HG02623 (cell line): ENCODE measurements around the gene S100A16.
A peak's percentile ranks its signal among the peaks of the same experiment; 100 is the strongest.
"Not testable (repeated sequence)": the region's sequence is repeated elsewhere in the genome, so short reads cannot be mapped to it uniquely, and the experiment has no call there.

ENCODE experiments used
- ATAC-seq: cut with Tn5 transposase; IDR thresholded peaks from one replicate; pipeline ENCODE4 v1.9.1; 2021; ENCODE audit warnings: moderate library complexity; ENCODE audit not compliant: unreplicated experiment

S100A16 gene

GRCh38 chr1:153588033-153588432 lies 24.9 kb downstream of the S100A16 start:
- ATAC-seq: not testable (repeated sequence)

- no peak for ATAC-seq
Observed at GRCh38 chr1:153587314-153587713, 25.6 kb downstream of the S100A16 start.

DNA sequence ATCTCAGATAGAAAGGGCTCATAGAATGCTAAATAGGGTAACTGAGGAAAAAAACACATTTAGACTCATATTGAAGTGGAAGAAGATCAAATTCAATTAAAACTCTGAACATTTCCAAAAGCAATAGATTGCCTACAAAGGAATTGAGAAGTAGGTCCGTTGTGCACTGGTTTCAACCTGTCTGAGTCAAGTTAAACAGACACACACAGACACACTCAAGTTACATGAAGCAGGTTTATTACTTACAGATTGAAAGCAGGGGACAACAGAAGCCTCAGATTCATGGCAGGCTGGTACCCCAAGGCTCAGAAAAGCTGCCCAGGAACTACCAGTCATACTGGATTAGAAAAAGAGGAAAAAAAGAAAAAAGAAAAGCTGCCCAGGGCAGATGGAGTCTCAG lies 26.6 kb downstream of the S100A16 start:
- ATAC-seq: no peak

DNA sequence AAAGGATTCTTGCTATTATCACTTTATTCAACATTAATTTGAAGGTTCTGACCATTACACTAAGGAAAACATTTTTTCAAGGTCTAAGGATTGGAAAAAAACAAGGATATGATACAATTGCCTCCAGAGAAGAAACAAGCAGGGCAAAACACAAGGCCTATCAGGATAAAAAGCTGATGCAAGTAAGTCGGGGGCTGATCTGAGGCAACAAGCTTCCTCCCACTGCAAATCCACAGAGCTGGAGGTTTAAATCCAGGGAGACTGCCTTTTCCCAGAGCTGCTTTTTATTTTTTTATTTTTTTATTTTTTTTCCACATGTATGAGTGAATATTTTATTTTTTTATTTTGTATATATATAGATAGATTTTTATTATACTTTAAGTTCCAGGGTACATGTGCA lies 27.9 kb downstream of the S100A16 start:
- no peak for ATAC-seq

- ATAC-seq: no peak
Observed at GRCh38 chr1:153583976-153584375, 29.0 kb downstream of the S100A16 start.

DNA sequence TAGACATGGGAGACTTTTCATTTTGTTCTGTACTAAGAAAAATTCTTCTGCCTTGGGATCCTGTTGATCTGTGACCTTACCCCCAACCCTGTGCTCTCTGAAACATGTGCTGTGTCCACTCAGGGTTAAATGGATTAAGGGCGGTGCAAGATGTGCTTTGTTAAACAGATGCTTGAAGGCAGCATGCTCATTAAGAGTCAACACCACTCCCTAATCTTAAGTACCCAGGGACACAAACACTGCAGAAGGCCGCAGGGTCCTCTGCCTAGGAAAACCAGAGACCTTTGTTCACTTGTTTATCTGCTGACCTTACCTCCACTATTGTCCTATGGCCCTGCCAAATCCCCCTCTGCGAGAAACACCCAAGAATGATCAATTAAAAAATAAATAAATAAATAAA lies 29.4 kb downstream of the S100A16 start:
- ATAC-seq: not testable (repeated sequence)

DNA sequence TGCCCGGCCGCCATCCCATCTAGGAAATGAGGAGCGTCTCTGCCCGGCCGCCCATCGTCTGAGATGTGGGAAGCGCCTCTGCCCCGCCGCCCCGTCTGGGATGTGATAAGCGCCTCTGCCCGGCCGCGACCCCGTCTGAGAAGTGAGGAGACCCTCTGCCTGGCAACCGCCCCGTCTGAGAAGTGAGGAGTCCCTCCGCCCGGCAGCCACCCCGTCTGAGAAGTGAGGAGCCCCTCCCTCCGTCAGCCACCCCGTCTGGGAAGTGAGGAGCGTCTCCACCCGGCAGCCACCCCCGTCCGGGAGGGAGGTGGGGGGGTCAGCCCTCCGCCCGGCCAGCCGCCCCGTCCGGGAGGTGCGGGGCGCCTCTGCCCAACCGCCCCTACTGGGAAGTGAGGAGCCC lies 30.1 kb downstream of the S100A16 start:
- ATAC-seq: not testable (repeated sequence)

DNA sequence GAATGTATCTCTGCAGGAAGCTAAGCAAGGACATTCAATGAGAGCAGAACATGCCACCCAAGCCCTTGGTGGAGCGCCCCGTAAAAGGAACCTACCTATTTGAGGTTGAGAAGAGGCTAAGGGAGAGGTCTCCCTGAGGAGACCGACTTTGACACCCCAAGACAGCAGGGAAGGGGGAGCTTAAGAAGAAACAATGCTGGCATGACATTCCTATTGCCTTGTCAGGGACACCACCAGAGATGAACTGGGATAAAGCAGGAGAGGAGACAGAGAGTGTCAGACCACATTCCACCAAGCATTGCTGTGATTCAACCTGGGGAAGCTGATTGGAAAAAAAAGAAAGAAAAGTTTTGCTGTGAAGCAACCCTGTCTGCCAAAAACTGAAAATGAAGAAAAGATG lies 34.0 kb downstream of the S100A16 start:
- ATAC-seq: no peak

- no peak for ATAC-seq
Observed at GRCh38 chr1:153578490-153578889, 34.4 kb downstream of the S100A16 start.

DNA sequence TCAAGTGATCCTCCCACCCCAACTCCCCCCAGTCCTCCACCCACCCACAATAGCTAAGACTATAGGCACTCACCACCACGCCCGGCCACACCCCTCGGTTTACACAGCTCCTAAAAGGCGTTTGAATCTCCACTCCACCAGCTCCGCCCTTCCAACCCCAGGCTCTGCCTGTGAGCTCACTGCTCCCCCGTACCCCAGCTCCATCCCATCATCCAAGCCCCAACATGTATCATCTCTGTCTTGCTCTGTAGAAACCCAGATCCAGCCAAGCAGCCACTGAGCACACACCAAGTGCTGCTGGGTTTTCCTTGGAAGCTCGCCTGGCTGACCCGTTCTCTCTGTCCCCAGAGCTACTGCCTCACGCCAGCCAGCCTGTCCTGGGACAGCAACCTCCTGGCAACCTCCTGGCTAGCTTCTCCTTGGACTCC lies 35.3 kb downstream of the S100A16 start:
- ATAC-seq: no peak

DNA sequence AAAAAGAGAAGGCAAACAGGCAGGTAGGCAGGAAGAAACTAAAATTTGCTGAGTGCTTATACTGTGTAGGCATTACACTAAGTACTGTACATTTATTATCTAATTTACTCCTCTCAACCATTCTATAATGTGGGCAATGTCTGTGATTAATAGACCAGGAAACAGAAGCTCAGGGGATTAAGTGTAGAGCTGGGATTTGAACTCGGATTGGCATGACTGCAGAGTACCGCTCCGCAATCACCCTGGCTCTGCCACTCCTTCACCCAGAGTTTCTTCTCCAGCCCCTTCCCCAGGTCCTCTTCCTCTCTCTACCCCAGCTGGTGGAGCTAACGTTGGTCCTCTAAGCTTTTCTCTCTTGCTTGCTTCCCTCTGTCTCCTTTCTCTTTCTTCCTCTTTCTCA lies 35.8 kb downstream of the S100A16 start:
- ATAC-seq: no peak

DNA sequence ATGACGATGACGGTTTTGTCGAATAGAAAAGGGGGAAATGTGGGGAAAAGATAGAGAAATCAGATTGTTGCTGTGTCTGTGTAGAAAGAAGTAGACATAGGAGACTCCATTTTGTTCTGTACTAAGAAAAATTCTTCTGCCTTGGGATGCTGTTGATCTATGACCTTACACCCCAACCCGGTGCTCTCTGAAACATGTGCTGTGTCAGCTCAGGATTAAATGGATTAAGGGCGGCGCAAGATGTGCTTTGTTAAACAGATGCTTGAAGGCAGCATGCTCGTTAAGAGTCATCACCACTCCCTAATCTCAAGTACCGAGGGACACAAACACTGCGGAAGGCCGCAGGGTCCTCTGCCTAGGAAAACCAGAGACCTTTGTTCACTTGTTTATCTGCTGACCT lies 37.4 kb downstream of the S100A16 start:
- ATAC-seq: not testable (repeated sequence)

GRCh38 chr1:153575081-153575491 lies 37.9 kb downstream of the S100A16 start:
- ATAC-seq: not testable (repeated sequence)

- no peak for ATAC-seq
Observed at GRCh38 chr1:153573351-153573750, 39.6 kb downstream of the S100A16 start.

DNA sequence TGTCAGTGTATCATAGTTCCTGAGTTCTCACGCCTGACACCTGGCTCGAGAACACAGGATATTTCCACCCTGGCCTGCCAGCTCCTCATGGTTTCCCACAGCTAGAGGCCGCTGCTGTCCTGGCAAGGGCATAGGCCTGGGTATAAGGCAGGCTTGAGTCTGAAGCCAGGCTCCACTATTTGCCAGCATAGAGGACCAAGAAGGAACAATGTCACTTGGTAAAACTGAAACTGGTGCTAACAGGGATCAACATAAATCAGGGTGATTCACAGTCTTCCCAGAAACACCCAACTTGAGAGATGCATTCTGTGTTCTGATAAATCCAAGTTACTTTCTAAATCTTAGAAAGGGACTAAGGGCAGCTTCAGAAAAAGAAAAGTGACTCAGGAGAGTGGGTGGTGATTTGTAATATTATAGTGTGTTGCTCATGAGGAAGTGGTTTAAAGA lies 40.3 kb downstream of the S100A16 start:
- peak; percentile 64 for ATAC-seq

- ATAC-seq: no peak
Observed at GRCh38 chr1:153571706-153572105, 41.2 kb downstream of the S100A16 start.

GRCh38 chr1:153570874-153571273 lies 42.1 kb downstream of the S100A16 start:
- no peak for ATAC-seq

DNA sequence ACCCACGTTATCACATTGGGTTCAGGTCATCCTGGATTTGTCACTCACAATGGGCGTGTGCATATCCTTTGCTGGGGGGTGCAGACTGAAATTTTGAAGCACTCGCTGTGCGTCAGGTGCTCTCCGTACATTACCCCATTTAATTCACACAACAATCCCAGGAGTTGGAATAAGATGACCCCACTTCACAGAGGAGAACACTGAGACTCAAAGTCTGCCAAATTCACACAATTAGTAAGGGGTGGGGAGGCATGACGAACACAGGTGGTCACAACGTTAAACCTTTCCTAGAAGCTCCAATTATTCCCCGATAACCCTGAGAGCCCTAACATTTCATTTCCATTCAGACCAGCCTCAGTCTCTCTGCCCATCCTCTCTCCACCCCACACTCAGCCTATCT lies 43.5 kb downstream of the S100A16 start:
- ATAC-seq: no peak

- no peak for ATAC-seq
Observed at GRCh38 chr1:153568367-153569099, 44.4 kb downstream of the S100A16 start.

DNA sequence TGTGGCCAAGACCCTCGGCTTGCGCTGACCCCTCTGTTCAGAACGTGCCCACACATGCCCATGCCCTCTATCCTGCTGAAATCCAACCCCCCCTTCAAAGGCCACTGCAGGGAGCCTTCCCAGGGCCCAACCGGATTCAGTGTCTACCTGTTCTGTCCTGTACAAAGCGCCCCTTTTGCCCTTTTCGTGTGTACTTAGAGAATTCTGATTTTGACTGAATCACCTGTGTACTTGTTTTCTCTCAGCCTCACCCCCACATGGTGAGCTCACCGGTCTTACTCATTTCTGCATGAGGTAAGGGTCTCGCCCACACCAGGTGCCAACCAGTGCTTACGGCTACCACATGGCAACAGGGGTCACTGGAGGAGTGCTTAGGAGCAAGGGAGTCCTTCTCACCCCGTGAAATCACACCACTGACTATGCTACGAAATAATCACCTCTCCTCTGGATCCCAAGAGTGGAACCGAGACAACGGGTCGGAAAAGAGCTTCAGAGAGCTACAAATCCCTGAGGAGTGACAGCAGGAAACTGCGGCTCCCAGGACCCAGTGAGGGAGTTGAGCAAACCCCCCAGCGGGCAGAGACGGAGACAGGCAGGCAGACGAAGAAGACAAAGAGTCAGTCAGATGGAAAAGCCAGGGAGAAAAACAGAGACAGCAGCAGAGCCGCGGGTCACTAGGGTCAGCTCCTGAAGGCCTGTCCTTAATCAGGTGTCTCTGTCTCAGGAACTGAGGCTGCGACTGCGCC lies 45.1 kb downstream of the S100A16 start:
- no peak for ATAC-seq

GRCh38 chr1:153566414-153567371 lies 46.2 kb downstream of the S100A16 start:
- no peak for ATAC-seq
